Measurements from ENCODE around the gene COL24A1. TPM values are rescaled to one million over a fixed set of nuclear protein-coding genes. Genes with fewer than 3 reads are reported as not detected.
A peak's percentile ranks its signal among the peaks of the same experiment; 100 is the strongest.

The COL24A1 gene
- total RNA-seq, 1 donor from 2014 or later = 2.7 TPM

- no peak for TF ChIP-seq CTCF (IDR thresholded peaks at IDR 0.05; ENCODE audit: unreplicated experiment)
- H3K4me3 Mint-ChIP-seq = no peak overlapping the region
- no peaks in the 10 kb centered on the region for H3K9me3 Mint-ChIP-seq
- H3K4me1 Mint-ChIP-seq = peaks cover 34% of the 10 kb centered on the region
- no peaks in the 10 kb centered on the region for H3K36me3 Mint-ChIP-seq
- no peak overlapping the region for H3K27ac Mint-ChIP-seq
- peaks cover 8% of the 10 kb centered on the region for H3K27me3 Mint-ChIP-seq (ENCODE audit: low read depth)
- DNase-seq (ENCODE audit: low spot score in 2 of 2, unreplicated experiment in 2 of 2) = no peak
Measured at GRCh38 chr1:86197206-86197855, 40.8 kb upstream of the COL24A1 start.

GRCh38 chr1:86195281-86195680 lies 38.7 kb upstream of the COL24A1 start:
- H3K4me1 Mint-ChIP-seq = peaks cover 34% of the 10 kb centered on the region
- peaks cover 16% of the 10 kb centered on the region for H3K27me3 Mint-ChIP-seq (ENCODE audit: low read depth)
- no peak overlapping the region for H3K4me3 Mint-ChIP-seq
- DNase-seq (ENCODE audit: low spot score in 2 of 2, unreplicated experiment in 2 of 2) = no peak
- peaks cover 2% of the 10 kb centered on the region for H3K9me3 Mint-ChIP-seq
- no peak overlapping the region for H3K27ac Mint-ChIP-seq
- no peak for TF ChIP-seq CTCF (IDR thresholded peaks at IDR 0.05; ENCODE audit: unreplicated experiment)
- H3K36me3 Mint-ChIP-seq = no peaks in the 10 kb centered on the region

GRCh38 chr1:86194491-86195034 lies 38.0 kb upstream of the COL24A1 start:
- H3K4me3 Mint-ChIP-seq = no peak overlapping the region
- H3K9me3 Mint-ChIP-seq = peaks cover 3% of the 10 kb centered on the region
- H3K36me3 Mint-ChIP-seq = no peaks in the 10 kb centered on the region
- DNase-seq (ENCODE audit: low spot score in 2 of 2, unreplicated experiment in 2 of 2) = no peak
- no peak for TF ChIP-seq CTCF (IDR thresholded peaks at IDR 0.05; ENCODE audit: unreplicated experiment)
- H3K4me1 Mint-ChIP-seq = peaks cover 32% of the 10 kb centered on the region
- peaks cover 18% of the 10 kb centered on the region for H3K27me3 Mint-ChIP-seq (ENCODE audit: low read depth)
- peak overlapping the region; percentile 55 for H3K27ac Mint-ChIP-seq

GRCh38 chr1:86192417-86192816 lies 35.8 kb upstream of the COL24A1 start:
- Mint-ChIP-seq H3K27ac (no peak overlapping the region), H3K4me3 (no peak overlapping the region), H3K36me3 (no peaks in the 10 kb centered on the region), H3K9me3 (peaks cover 3% of the 10 kb centered on the region), H3K27me3 (ENCODE audit: low read depth) (peaks cover 31% of the 10 kb centered on the region), H3K4me1 (peaks cover 29% of the 10 kb centered on the region)
- no peak for DNase-seq (ENCODE audit: low spot score in 2 of 2, unreplicated experiment in 2 of 2)
- no peak for TF ChIP-seq CTCF (IDR thresholded peaks at IDR 0.05; ENCODE audit: unreplicated experiment)

GRCh38 chr1:86191958-86192357 lies 35.4 kb upstream of the COL24A1 start:
- Mint-ChIP-seq H3K4me1 (peaks cover 25% of the 10 kb centered on the region), H3K4me3 (no peak overlapping the region), H3K27ac (no peak overlapping the region), H3K9me3 (peaks cover 3% of the 10 kb centered on the region), H3K36me3 (no peaks in the 10 kb centered on the region), H3K27me3 (ENCODE audit: low read depth) (peaks cover 35% of the 10 kb centered on the region)
- TF ChIP-seq CTCF (IDR thresholded peaks at IDR 0.05; ENCODE audit: unreplicated experiment) = no peak
- DNase-seq (ENCODE audit: low spot score in 2 of 2, unreplicated experiment in 2 of 2) = no peak

Measured in mesothelial cell of epicardium (in vitro differentiated cells).